Neuron (in vitro differentiated cells): ENCODE measurements around the gene STXBP2.

ENCODE experiments used
- H2AFZ ChIP-seq: one replicate; pipeline ENCODE4 v1.6.1; 2013; ENCODE audit warnings: low read depth, mild to moderate bottlenecking, inconsistent platforms, low read length, moderate library complexity
- H3K27me3 ChIP-seq: one replicate; pipeline ENCODE4 v1.6.1; 2013; ENCODE audit warnings: low read length; ENCODE audit not compliant: insufficient read depth
- H3K36me3 ChIP-seq: one replicate; pipeline ENCODE4 v1.6.1; 2013; ENCODE audit warnings: low read length; ENCODE audit not compliant: insufficient read depth
- H3K4me1 ChIP-seq: one replicate; pipeline ENCODE4 v1.6.1; 2013; ENCODE audit warnings: low read length; ENCODE audit not compliant: insufficient read depth
- H3K4me3 ChIP-seq: 2 replicates; pipeline ENCODE4 v1.5.1; 2013; ENCODE audit warnings: mild to moderate bottlenecking, low read length, moderate library complexity
- H3K9me3 ChIP-seq: one replicate; pipeline ENCODE4 v1.6.1; 2013; ENCODE audit warnings: low read length

Gene STXBP2

DNA sequence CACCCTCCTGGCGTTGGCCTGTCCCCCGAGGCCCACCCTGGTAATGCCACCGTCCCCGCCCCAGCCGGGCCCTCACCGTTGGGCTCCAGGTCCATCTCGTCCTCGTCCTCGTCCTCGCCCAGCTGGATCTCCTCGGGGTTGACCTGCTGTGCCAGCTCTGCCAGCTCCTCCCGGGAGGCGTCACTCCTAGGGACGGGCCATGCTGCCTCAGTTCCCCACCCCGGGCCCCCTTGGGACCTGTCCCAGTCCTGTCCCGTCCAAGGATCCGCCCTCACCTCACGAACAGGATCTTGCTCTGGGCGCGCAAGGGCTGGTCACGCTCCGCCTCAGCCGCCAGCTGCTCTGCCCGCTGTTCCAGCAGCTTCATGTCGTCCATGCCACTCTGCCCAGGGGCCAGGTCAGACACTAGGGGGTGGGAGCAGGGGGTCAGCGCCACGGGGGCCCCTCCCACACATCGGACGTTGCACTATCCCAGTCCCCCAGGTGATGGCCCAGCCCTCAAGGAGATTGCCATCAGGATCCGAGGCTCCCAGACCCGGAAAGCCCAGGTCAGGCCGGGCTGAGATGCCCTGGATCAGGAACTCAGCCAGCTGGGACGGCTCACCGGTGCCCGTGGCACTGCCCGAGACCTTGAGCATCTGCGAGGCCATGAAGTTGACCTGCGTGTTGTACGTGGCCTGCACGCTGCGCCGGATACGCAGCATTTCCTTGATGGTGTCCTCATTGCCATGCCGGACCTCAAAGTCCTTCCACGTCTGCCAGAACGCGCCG is 17.1 kb upstream of the STXBP2 start:
- H3K4me1 ChIP-seq, result no peaks in the 10 kb centered on the region
- no peaks in the 10 kb centered on the region for H3K27me3 ChIP-seq
- H2AFZ ChIP-seq, result no peak overlapping the region
- H3K4me3 ChIP-seq, result no peak overlapping the region
- H3K9me3 ChIP-seq, result no peaks in the 10 kb centered on the region
- peaks cover 57% of the 10 kb centered on the region for H3K36me3 ChIP-seq

GRCh38 chr19:7620442-7621412 is 16.2 kb upstream of the STXBP2 start:
- Histone ChIP-seq H3K36me3 (peaks cover 60% of the 10 kb centered on the region), H2AFZ (no peak overlapping the region), H3K9me3 (no peaks in the 10 kb centered on the region), H3K27me3 (no peaks in the 10 kb centered on the region), H3K4me1 (no peaks in the 10 kb centered on the region), H3K4me3 (no peak overlapping the region)

DNA sequence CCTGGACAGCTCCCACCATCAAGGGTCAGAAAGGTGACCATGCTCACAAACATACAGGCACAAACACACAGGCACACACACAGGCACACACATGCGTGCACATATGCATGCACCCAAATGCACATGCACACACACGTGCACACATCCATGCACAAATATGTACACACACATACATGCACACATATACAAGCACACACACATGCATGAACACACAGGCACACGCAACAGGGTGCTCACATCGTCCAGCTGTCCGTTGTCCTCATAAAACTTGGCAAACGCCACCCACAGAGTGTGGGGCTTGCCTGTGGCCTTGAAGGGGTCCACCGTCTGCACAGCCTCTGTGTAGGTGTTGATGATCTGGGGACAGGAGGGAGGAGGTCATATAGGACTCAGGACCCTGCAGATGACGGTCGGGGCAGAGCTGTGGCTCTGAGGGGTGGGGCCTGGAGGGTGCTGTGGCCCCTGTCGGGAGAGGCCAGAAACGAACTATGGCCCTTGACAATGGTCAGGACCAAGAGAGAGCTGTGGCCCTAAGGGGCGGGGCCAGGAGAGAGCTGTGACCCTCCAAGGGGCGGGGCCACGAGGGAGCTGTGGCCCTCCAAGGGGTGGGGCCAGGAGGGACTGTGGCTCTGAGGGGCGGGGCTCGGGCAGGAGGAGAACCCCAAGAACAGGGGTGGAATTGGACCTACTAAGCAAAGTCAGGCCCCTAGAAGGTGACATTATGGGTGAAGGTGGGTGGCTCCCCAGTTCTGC is 13.8 kb upstream of the STXBP2 start:
- peaks cover 61% of the 10 kb centered on the region for H3K36me3 ChIP-seq
- no peaks in the 10 kb centered on the region for H3K27me3 ChIP-seq
- H3K4me1 ChIP-seq, result peaks cover 1% of the 10 kb centered on the region
- no peak overlapping the region for H3K4me3 ChIP-seq
- H2AFZ ChIP-seq, result no peak overlapping the region
- no peaks in the 10 kb centered on the region for H3K9me3 ChIP-seq

GRCh38 chr19:7623725-7624603 is 12.9 kb upstream of the STXBP2 start:
- Histone ChIP-seq H3K36me3 (peaks cover 54% of the 10 kb centered on the region), H3K27me3 (no peaks in the 10 kb centered on the region), H3K4me1 (peaks cover 10% of the 10 kb centered on the region), H2AFZ (no peak overlapping the region), H3K9me3 (no peaks in the 10 kb centered on the region), H3K4me3 (no peak overlapping the region)

- H3K4me3 ChIP-seq, result no peak overlapping the region
- peaks cover 10% of the 10 kb centered on the region for H3K4me1 ChIP-seq
- peaks cover 48% of the 10 kb centered on the region for H3K36me3 ChIP-seq
- H2AFZ ChIP-seq, result no peak overlapping the region
- H3K9me3 ChIP-seq, result no peaks in the 10 kb centered on the region
- no peaks in the 10 kb centered on the region for H3K27me3 ChIP-seq
Measured at GRCh38 chr19:7624810-7625209, 12.1 kb upstream of the STXBP2 start.

GRCh38 chr19:7625763-7626372 is 11.0 kb upstream of the STXBP2 start:
- Histone ChIP-seq H3K36me3 (peaks cover 43% of the 10 kb centered on the region), H3K4me3 (no peak overlapping the region), H3K9me3 (no peaks in the 10 kb centered on the region), H2AFZ (no peak overlapping the region), H3K4me1 (peaks cover 20% of the 10 kb centered on the region), H3K27me3 (no peaks in the 10 kb centered on the region)

- Histone ChIP-seq H2AFZ (no peak overlapping the region), H3K27me3 (no peaks in the 10 kb centered on the region), H3K36me3 (peaks cover 36% of the 10 kb centered on the region), H3K9me3 (no peaks in the 10 kb centered on the region), H3K4me1 (peaks cover 22% of the 10 kb centered on the region), H3K4me3 (no peak overlapping the region)
Measured at GRCh38 chr19:7627166-7627565, 9.7 kb upstream of the STXBP2 start.

- Histone ChIP-seq H3K27me3 (no peaks in the 10 kb centered on the region), H2AFZ (no peak overlapping the region)
Measured at GRCh38 chr19:7628589-7629311, 8.2 kb upstream of the STXBP2 start.

DNA sequence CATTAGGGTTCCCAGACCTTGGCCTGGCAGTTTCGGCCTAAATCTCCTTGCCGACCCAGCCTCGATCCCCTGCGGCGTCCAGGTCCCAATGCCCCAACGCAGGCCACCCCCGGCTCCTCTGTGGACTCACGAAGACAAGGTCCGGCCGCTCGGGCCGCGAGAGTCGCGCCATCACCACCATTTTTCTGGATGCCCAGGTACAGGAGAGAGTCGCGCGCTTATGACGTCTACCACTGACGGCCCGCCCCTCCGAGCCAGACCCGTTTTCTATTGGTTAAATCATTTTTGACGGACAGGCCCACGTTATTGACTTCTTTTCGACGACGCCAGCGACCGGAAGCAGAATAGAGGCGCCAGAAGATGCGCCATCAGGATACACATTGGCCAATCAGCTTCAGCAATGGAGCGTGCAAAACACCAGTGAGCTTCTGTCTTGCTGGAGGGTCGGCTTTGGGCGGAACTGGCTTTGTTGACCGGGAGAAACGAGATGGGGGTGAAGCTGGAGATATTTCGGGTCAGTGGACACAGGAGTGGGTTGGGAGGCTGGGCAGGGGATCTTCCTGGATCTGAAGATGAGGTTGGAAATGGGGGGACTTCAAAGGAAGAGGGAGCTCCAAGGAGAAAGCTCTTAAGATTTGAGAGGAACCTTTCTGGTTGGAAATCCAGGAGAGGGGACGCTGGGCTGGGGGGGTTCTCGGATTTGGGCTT is 7.4 kb upstream of the STXBP2 start, which contains the start of the genes PET100 and XAB2:
TSS of gene PET100 (plus strand) at position 447 of the 708 bp plus-strand sequence. CDS start at position 488, 41 bp downstream.
TSS of gene XAB2 (minus strand) at position 199 of the 708 bp plus-strand sequence. CDS start at position 181, 18 bp downstream.
- peaks cover 20% of the 10 kb centered on the region for H3K36me3 ChIP-seq
- no peak within 1 kb of the TSS for H2AFZ ChIP-seq
- H3K27me3 ChIP-seq, result no peaks in the 10 kb centered on the region
- peak within 1 kb of the TSS; percentile 90 for H3K4me3 ChIP-seq
- peaks cover 22% of the 10 kb centered on the region for H3K4me1 ChIP-seq
- H3K9me3 ChIP-seq, result no peaks in the 10 kb centered on the region

More at GRCh38 chr19:7628589-7629311, 8.2 kb upstream of the STXBP2 start:
- Histone ChIP-seq H3K36me3 (peaks cover 26% of the 10 kb centered on the region), H3K4me3 (peak overlapping the region; percentile 90), H3K4me1 (peaks cover 22% of the 10 kb centered on the region), H3K9me3 (no peaks in the 10 kb centered on the region)

DNA sequence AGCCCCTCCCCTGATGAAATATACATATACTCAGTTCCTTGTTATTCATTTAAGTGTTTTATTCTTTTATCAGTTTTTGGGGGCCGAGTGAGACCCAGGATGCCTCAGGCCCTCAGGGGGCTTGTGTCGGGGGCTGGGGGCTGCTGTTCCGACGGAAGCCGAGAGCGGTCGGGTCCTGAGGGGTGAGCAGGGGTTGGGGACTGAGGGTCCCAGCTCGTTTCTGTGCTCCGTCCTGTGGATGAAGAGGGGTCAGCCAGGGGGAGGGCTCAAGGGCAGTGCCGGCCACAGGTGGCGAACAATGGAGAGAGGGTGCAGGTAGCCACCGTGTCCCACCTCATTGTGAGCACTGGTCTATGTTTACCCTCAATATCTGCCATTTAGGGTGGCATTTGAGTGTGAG is 5.3 kb upstream of the STXBP2 start:
- Histone ChIP-seq H2AFZ (no peak overlapping the region), H3K27me3 (peaks cover 7% of the 10 kb centered on the region), H3K36me3 (peaks cover 9% of the 10 kb centered on the region), H3K4me1 (peaks cover 22% of the 10 kb centered on the region), H3K4me3 (no peak overlapping the region), H3K9me3 (no peaks in the 10 kb centered on the region)
